Measurements from ENCODE around the gene PPP1CA.
"Not testable (repeated sequence)": the region's sequence is repeated elsewhere in the genome, so short reads cannot be mapped to it uniquely, and the experiment has no call there.

The PPP1CA gene

GRCh38 chr11:67416416-67417335 lies 15.0 kb upstream of the PPP1CA start:
- DNase-seq: peak in 2 of 4 experiments; percentile 27 to 40

GRCh38 chr11:67415501-67416304 lies 14.0 kb upstream of the PPP1CA start, which contains the start of gene CARNS1:
CARNS1 (plus strand) TSS chr11:67415678; CDS start chr11:67416200, 522 bp downstream.
- DNase-seq: peak in 1 of 4 experiments; percentile 51

GRCh38 chr11:67413266-67413849 lies 11.7 kb upstream of the PPP1CA start:
- DNase-seq: no peak

GRCh38 chr11:67412495-67413179 lies 11.0 kb upstream of the PPP1CA start:
- peak in 1 of 4 experiments; percentile 31 for DNase-seq

- no peak for DNase-seq
Measured at GRCh38 chr11:67411785-67412152, 10.1 kb upstream of the PPP1CA start.

GRCh38 chr11:67410984-67411784 lies 9.5 kb upstream of the PPP1CA start:
- no peak for DNase-seq

GRCh38 chr11:67410369-67410831 lies 8.7 kb upstream of the PPP1CA start:
- no peak for DNase-seq

GRCh38 chr11:67409781-67410368 lies 8.2 kb upstream of the PPP1CA start:
- no peak for DNase-seq

- DNase-seq: no peak
Measured at GRCh38 chr11:67409261-67409666, 7.6 kb upstream of the PPP1CA start.

GRCh38 chr11:67408437-67409200 lies 7.0 kb upstream of the PPP1CA start:
- no peak for DNase-seq

- no peak for DNase-seq
Measured at GRCh38 chr11:67407688-67408163, 6.1 kb upstream of the PPP1CA start.

- DNase-seq: peak in 3 of 4 experiments; percentile 25 to 53 (median 38)
Measured at GRCh38 chr11:67406969-67407687, 5.5 kb upstream of the PPP1CA start.

- no peak for DNase-seq
Measured at GRCh38 chr11:67406420-67406968, 4.8 kb upstream of the PPP1CA start.

- no peak for DNase-seq
Measured at GRCh38 chr11:67405688-67406339, 4.2 kb upstream of the PPP1CA start.

GRCh38 chr11:67405196-67405567 lies 3.5 kb upstream of the PPP1CA start:
- no peak for DNase-seq

GRCh38 chr11:67404515-67405195 lies 3.0 kb upstream of the PPP1CA start:
- DNase-seq: peak; percentile 61 to 89 (median 87)

GRCh38 chr11:67403085-67403484 lies 1.4 kb upstream of the PPP1CA start:
- DNase-seq: not testable (repeated sequence)
